Mucosa of descending colon (tissue), 3 donors: ENCODE data around the gene SLC4A7. TPM values are rescaled to one million over a fixed set of nuclear protein-coding genes. Genes with fewer than 3 reads are reported as not detected.
A peak's percentile ranks its signal among the peaks of the same experiment; 100 is the strongest.

Source experiments
- ATAC-seq: fragments of 200-7000 bp; cut with Tn5 transposase; one replicate; pipeline ENCODE4 v1.9.1; 2020; ENCODE audit warnings: mild to moderate bottlenecking, moderate library complexity
- DNase-seq, 3 donors: peaks; one replicate each; pipeline ENCODE4 v3.0.0-alpha.2; 2020
- H3K36me3 ChIP-seq: fragments of 200-600 bp; one replicate; pipeline ENCODE4 v1.8.0; 2021; ENCODE audit warnings: low read depth, mild to moderate bottlenecking
- H3K4me1 ChIP-seq: fragments of 200-600 bp; one replicate; pipeline ENCODE4 v1.8.0; 2021; ENCODE audit warnings: low read depth, mild to moderate bottlenecking
- H3K4me3 ChIP-seq: fragments of 200-600 bp; one replicate; pipeline ENCODE4 v1.8.0; 2021; ENCODE audit warnings: mild to moderate bottlenecking
- H3K9me3 ChIP-seq: fragments of 200-600 bp; one replicate; pipeline ENCODE4 v1.8.0; 2021; ENCODE audit warnings: mild to moderate bottlenecking
- CTCF ChIP-seq: fragments of 200-600 bp; IDR thresholded peaks from one replicate; pipeline ENCODE4 v1.8.0; 2022; ENCODE audit warnings: antibody characterized with exemption, mild to moderate bottlenecking
- intact Hi-C, 2 donors: fragments of 100-400 bp; cut with DNase I in 1 of 2; cut with micrococcal nuclease in 1 of 2; formaldehyde crosslinking; loops; one replicate each; pipeline versions ENCODE4 v1.11.0 to v1.11.1; 2022; cut with DNase I, micrococcal nuclease
- total RNA-seq, 3 donors: library from RNA; stranded (reverse); fragmentation: NEBNext Ultra II Directional in 2 of 3; extraction: Animal tissue kit (Norgen Biotek cat#: 25700) in 2 of 3; gene quantifications; one replicate each; pipeline versions ENCODE4 v1.2.1 to v1.2.4, GENCODE V29; 2021 to 2023
- donor health status: DM: no; HTN: no; CAD: no; lungs with moderate emphysema.
- donor health status: DM: no; HTN: no; CAD: no.
- donor health status: DM: no; HTN: yes; CAD: no.

The SLC4A7 gene
- total RNA-seq, 3 donors from 2014 or later, result 21.2 to 43.3 (median 22.7) TPM

GRCh38 chr3:27468283-27468886 lies 15.8 kb downstream of the SLC4A7 start:
- no peak overlapping the region for H3K4me3 ChIP-seq
- no peak for TF ChIP-seq CTCF
- no peaks in the 10 kb centered on the region for H3K4me1 ChIP-seq
- no peaks in the 10 kb centered on the region for H3K9me3 ChIP-seq
- DNase-seq (no peak), ATAC-seq (no peak)
- H3K36me3 ChIP-seq, result no peaks in the 10 kb centered on the region
- intact Hi-C loops, result loop anchor here in 1 of 2 donors (10.0 kb wide), 1 partner anchor 154 kb away; no protein-coding TSS in a partner anchor

DNA sequence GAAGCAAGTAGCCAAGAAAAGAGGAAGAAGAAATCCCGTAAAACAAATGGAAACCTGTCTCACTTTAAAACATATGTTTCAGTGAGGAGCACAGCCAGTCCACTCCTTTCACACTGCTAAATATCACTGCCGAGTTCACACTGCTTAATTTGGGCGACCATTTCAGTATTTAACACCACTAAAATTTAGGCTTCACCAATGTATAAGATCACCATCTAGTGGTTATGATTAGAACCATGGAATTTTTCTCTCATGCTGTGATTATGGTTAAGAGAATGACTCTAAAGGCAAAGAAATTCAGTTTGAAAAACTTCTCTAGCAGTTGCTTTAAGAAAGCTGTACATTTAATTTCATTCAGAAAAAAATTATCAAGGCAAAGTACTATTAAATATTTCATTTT lies 16.6 kb downstream of the SLC4A7 start:
- H3K4me3 ChIP-seq, result no peak overlapping the region
- no peak for TF ChIP-seq CTCF
- no peaks in the 10 kb centered on the region for H3K36me3 ChIP-seq
- H3K4me1 ChIP-seq, result no peaks in the 10 kb centered on the region
- intact Hi-C loops, result loop anchor here in 1 of 2 donors (10.0 kb wide), 1 partner anchor 153 kb away; no protein-coding TSS in a partner anchor
- ATAC-seq, result peak; percentile 78
- no peak for DNase-seq
- H3K9me3 ChIP-seq, result no peaks in the 10 kb centered on the region

- ATAC-seq (no peak), DNase-seq (no peak)
- Histone ChIP-seq H3K36me3 (no peaks in the 10 kb centered on the region), H3K9me3 (no peaks in the 10 kb centered on the region), H3K4me3 (no peak overlapping the region), H3K4me1 (no peaks in the 10 kb centered on the region)
- intact Hi-C loops, result loop anchor here in 1 of 2 donors (10.0 kb wide), 1 partner anchor 150 kb away; no protein-coding TSS in a partner anchor
- TF ChIP-seq CTCF, result no peak
Observed at GRCh38 chr3:27464646-27465045, 19.5 kb downstream of the SLC4A7 start.

GRCh38 chr3:27462228-27462627 lies 22.0 kb downstream of the SLC4A7 start:
- TF ChIP-seq CTCF, result no peak
- H3K36me3 ChIP-seq, result no peaks in the 10 kb centered on the region
- no peak for DNase-seq
- intact Hi-C loops, result loop anchor here in 1 of 2 donors (10.0 kb wide), 1 partner anchor 147 kb away; no protein-coding TSS in a partner anchor
- H3K4me3 ChIP-seq, result no peak overlapping the region
- H3K4me1 ChIP-seq, result no peaks in the 10 kb centered on the region
- ATAC-seq, result no peak
- no peaks in the 10 kb centered on the region for H3K9me3 ChIP-seq

GRCh38 chr3:27458929-27459328 lies 25.3 kb downstream of the SLC4A7 start:
- Histone ChIP-seq H3K9me3 (no peaks in the 10 kb centered on the region), H3K36me3 (no peaks in the 10 kb centered on the region), H3K4me3 (no peak overlapping the region), H3K4me1 (no peaks in the 10 kb centered on the region)
- TF ChIP-seq CTCF, result no peak
- intact Hi-C loops, result no loop called here
- ATAC-seq, result no peak
- no peak for DNase-seq

DNA sequence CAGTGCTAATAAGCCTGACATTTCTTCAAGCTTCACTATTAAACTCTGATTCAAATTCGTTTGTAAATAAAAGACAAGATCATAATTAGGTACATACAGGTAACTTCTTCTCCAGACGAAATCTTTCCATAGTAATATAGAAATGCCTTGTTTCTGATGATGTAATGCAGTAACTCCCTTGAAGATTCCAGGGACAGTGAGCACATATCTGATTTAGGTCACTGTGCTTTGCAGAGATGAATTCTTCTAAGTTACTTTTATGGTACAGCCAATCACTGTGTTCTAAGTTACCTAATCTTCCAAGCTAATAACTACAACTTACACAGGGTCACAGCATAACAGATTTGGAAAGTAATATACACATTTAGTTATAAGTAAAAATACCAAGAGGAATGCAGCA lies 27.6 kb downstream of the SLC4A7 start:
- TF ChIP-seq CTCF, result no peak
- no peak for DNase-seq
- H3K9me3 ChIP-seq, result no peaks in the 10 kb centered on the region
- no peak for ATAC-seq
- H3K36me3 ChIP-seq, result no peaks in the 10 kb centered on the region
- no peaks in the 10 kb centered on the region for H3K4me1 ChIP-seq
- intact Hi-C loops, result no loop called here
- H3K4me3 ChIP-seq, result no peak overlapping the region
